OCI-LY7 (cell line): ENCODE data around the gene LDLRAD4.

Experiments
- EZH2phosphoT487 ChIP-seq: fragments of 200-600 bp; sonication (generic); IDR thresholded peaks from 2 replicates; pipeline ENCODE4 v1.6.1; 2018; ENCODE audit warnings: low read depth, borderline replicate concordance, mild to moderate bottlenecking, mixed run types, antibody characterized with exemption, low read length, moderate library complexity, mixed read lengths
- TF ChIP-seq, protein P1 (sequence below): fragments of 200-600 bp; sonication (generic); conservative IDR thresholded peaks from 2 replicates; pipeline ENCODE4 v1.5.1; 2014; ENCODE audit warnings: mild to moderate bottlenecking, antibody characterized with exemption, low read length, moderate library complexity, mixed read lengths

DNA sequence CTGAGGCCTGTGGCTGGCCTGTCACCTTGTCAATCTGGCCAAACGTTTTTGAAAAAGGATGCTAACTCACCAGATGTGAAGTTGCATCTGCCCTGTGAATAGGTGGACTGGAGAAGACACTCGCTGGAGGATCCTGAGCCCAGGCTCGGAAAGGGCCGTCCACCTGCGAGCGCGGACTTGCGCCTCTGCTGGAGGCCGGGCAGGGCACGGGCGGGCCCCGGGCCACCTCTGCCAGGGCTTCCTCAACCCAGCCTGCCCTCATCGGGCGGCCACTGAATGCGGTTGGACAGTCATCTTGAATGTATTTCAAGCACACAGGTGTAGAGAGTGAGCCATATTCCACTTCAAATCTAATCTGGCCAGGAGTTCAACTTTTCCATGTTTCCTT lies 423.9 kb downstream of the LDLRAD4 start:
- TF ChIP-seq, protein P1, sequence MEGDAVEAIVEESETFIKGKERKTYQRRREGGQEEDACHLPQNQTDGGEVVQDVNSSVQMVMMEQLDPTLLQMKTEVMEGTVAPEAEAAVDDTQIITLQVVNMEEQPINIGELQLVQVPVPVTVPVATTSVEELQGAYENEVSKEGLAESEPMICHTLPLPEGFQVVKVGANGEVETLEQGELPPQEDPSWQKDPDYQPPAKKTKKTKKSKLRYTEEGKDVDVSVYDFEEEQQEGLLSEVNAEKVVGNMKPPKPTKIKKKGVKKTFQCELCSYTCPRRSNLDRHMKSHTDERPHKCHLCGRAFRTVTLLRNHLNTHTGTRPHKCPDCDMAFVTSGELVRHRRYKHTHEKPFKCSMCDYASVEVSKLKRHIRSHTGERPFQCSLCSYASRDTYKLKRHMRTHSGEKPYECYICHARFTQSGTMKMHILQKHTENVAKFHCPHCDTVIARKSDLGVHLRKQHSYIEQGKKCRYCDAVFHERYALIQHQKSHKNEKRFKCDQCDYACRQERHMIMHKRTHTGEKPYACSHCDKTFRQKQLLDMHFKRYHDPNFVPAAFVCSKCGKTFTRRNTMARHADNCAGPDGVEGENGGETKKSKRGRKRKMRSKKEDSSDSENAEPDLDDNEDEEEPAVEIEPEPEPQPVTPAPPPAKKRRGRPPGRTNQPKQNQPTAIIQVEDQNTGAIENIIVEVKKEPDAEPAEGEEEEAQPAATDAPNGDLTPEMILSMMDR = no peak
- TF ChIP-seq EZH2phosphoT487 = no peak
